Progenitor cell of endocrine pancreas (in vitro differentiated cells): ENCODE results near the gene CCDC190. TPM values are rescaled to one million over a fixed set of nuclear protein-coding genes. Genes with fewer than 3 reads are reported as not detected.

Experiments
- DNase-seq: peaks from one replicate; pipeline ENCODE4 v3.0.0; 2021; ENCODE audit warnings: low spot score; ENCODE audit not compliant: unreplicated experiment
- H3K27ac Mint-ChIP-seq: 2 replicates; pipeline ENCODE4 v1.8.0; 2021; ENCODE audit warnings: mild to moderate bottlenecking, moderate library complexity, mixed read lengths
- H3K27me3 Mint-ChIP-seq: 2 replicates; pipeline ENCODE4 v1.8.0; 2021; ENCODE audit warnings: mixed read lengths
- H3K36me3 Mint-ChIP-seq: 2 replicates; pipeline ENCODE4 v1.8.0; 2022; ENCODE audit warnings: mixed read lengths; ENCODE audit not compliant: insufficient read depth
- H3K4me1 Mint-ChIP-seq: 2 replicates; pipeline ENCODE4 v1.8.0; 2021; ENCODE audit warnings: low read depth, mixed read lengths
- H3K4me3 Mint-ChIP-seq: 2 replicates; pipeline ENCODE4 v1.8.0; 2021; ENCODE audit warnings: low read depth, mild to moderate bottlenecking, moderate library complexity, mixed read lengths
- H3K9me3 Mint-ChIP-seq: 2 replicates; pipeline ENCODE4 v1.8.0; 2021; ENCODE audit warnings: low read depth, mixed read lengths
- CTCF ChIP-seq: fragments of 200-600 bp; sonication (generic); IDR thresholded peaks from one replicate; pipeline ENCODE4 v1.5.0; 2021; ENCODE audit warnings: antibody characterized with exemption, mild to moderate bottlenecking; ENCODE audit not compliant: unreplicated experiment
- total RNA-seq: library from RNA; stranded (reverse); gene quantifications from 2 replicates; pipeline ENCODE4 v1.2.1, GENCODE V29; 2021

CCDC190 gene
- total RNA-seq, 1 donor from 2014 or later: 0.19 TPM

DNA sequence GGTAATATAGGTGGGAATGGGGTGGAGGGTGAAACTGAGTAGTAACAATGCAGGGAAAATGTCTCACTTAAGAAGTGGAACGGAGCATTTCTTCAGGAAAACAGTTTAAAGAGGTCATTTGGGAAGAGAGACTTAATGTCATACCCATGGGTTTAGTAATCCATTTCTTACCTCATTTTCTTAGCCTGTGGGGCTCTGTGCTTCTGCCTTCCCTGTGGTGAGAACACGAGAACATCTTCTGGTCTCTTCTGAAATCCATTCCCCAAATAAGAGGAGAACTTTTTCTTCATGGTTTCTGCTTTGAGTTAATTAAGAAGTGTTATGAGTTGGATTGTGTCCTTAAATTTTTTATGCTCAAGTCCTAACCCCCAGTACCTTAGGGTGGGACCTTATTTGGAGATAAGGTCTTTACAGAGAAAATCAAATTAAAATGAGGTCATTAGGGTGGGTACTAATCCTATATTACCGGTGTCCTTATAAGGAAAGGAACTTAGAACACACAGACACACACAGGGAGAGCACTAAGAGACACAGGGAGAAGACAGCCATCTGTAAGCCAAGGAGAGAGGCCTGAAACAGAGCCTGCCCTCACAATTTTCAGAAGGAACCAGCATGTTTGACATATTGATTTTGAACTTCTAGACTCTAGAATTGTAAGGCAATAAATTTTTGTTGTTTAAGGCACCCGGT lies 5.4 kb downstream of the CCDC190 start:
- DNase-seq: no peak
- Mint-ChIP-seq H3K36me3 (no peaks in the 10 kb centered on the region), H3K9me3 (no peaks in the 10 kb centered on the region), H3K4me1 (peaks cover 4% of the 10 kb centered on the region), H3K27ac (no peak overlapping the region), H3K4me3 (no peak overlapping the region), H3K27me3 (peaks cover 3% of the 10 kb centered on the region)
- no peak for TF ChIP-seq CTCF

DNA sequence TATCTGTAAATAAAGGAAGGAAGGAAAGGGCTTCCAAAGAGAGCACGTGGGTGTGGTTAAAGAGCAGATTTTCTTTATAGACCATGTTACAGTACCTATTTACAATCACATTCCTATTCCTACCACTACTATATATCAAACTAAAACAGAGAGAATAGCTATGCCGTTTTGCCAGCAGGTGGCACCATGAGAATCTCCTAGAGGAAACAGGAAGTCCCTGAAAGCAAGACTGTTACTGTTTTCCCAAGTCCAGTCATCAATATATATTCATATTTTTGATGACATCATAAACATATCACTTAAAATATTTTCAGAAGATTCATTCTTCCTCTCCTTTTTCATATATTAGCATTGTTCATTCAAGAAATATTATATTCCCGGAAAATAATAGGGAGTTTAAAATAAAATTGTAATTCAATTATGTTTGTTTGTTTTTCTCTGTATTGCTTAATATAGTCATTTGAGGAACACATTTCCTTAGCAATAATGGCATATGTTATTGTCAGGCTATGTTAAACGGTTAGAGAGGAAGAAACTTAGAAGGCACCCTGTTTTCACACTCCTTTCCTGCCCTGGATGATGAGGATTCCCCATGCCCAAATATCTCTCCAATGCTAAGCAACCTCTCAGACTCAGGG lies 6.6 kb downstream of the CCDC190 start:
- peaks cover 3% of the 10 kb centered on the region for H3K27me3 Mint-ChIP-seq
- TF ChIP-seq CTCF: peak; percentile 85

GRCh38 chr1:162851341-162851740 lies 9.6 kb downstream of the CCDC190 start:
- Mint-ChIP-seq H3K4me3 (no peak overlapping the region), H3K27me3 (no peaks in the 10 kb centered on the region), H3K9me3 (no peaks in the 10 kb centered on the region), H3K27ac (no peak overlapping the region), H3K4me1 (peaks cover 2% of the 10 kb centered on the region), H3K36me3 (no peaks in the 10 kb centered on the region)
- no peak for TF ChIP-seq CTCF
- no peak for DNase-seq

More for the DNA sequence above, 6.6 kb downstream of the CCDC190 start:
- Mint-ChIP-seq H3K9me3 (no peaks in the 10 kb centered on the region), H3K27ac (no peak overlapping the region), H3K4me3 (no peak overlapping the region), H3K36me3 (no peaks in the 10 kb centered on the region), H3K4me1 (peaks cover 2% of the 10 kb centered on the region)
- DNase-seq: peak; percentile 14

DNA sequence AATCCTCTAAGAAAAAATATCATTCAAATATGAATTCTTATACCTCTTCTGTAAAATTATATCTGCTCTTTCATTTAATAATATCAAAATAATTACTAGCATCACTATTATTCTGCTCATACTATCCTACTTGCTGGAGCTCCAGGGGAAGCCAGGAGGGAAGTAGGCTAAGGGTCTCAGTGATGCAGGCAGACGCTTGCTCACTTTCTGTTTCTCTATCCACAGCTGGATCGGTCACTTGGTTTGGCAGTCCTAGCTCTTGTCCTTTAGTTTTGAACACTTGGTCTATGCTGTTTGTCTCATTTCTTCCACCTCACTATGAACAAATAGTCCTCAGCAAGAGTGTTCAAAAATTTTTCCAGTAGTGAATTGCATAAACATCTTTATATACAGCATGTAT lies 11.3 kb downstream of the CCDC190 start:
- Mint-ChIP-seq H3K36me3 (no peaks in the 10 kb centered on the region), H3K4me3 (no peak overlapping the region), H3K9me3 (no peaks in the 10 kb centered on the region), H3K27ac (no peak overlapping the region), H3K4me1 (no peaks in the 10 kb centered on the region), H3K27me3 (no peaks in the 10 kb centered on the region)
- no peak for DNase-seq
- TF ChIP-seq CTCF: no peak

- no peaks in the 10 kb centered on the region for H3K36me3 Mint-ChIP-seq
- H3K27ac Mint-ChIP-seq: no peak overlapping the region
- peak; percentile 97 for TF ChIP-seq CTCF
- DNase-seq: peak; percentile 81
- no peaks in the 10 kb centered on the region for H3K9me3 Mint-ChIP-seq
- H3K4me1 Mint-ChIP-seq: no peaks in the 10 kb centered on the region
- H3K27me3 Mint-ChIP-seq: no peaks in the 10 kb centered on the region
- no peak overlapping the region for H3K4me3 Mint-ChIP-seq
Observed at GRCh38 chr1:162847839-162848453, 13.0 kb downstream of the CCDC190 start.
